CD4-positive, alpha-beta memory T cell (primary cell): Measurements from ENCODE around the gene RASIP1. TPM values are rescaled to one million over a fixed set of nuclear protein-coding genes. Genes with fewer than 3 reads are reported as not detected.

ENCODE experiments used
- CTCF ChIA-PET: fragments of 350-600 bp; sonication (Branson Sonifier 250); formaldehyde crosslinking; loops from one replicate; lab custom pipeline; 2021; ENCODE audit warnings: inconsistent platforms; ENCODE audit not compliant: partially characterized antibody; lab: Charles Lee
- POLR2A ChIA-PET: fragments of 350-600 bp; sonication (Branson Sonifier 250); formaldehyde crosslinking; loops from one replicate; lab custom pipeline; 2021; ENCODE audit not compliant: partially characterized antibody; lab: Charles Lee
- DNase-seq, 5 donors: peaks; one replicate each; pipeline versions ENCODE4 v3.0.0 to v3.0.0-alpha.2; 2020 to 2022; ENCODE audit warnings: mixed read lengths in 1 of 5
- H3K27ac ChIP-seq: one replicate; pipeline ENCODE4 v1.7.0; 2013; ENCODE audit warnings: low read depth, low read length
- H3K27me3 ChIP-seq: 2 replicates; pipeline ENCODE4 v1.7.0; 2013; ENCODE audit warnings: mild to moderate bottlenecking, low read length, moderate library complexity; ENCODE audit not compliant: insufficient read depth
- H3K36me3 ChIP-seq: 2 replicates; pipeline ENCODE4 v1.7.0; 2013; ENCODE audit warnings: mild to moderate bottlenecking, low read length, moderate library complexity; ENCODE audit not compliant: insufficient read depth
- H3K4me1 ChIP-seq: 2 replicates; pipeline ENCODE4 v1.7.0; 2013; ENCODE audit warnings: mild to moderate bottlenecking, low read length, moderate library complexity; ENCODE audit not compliant: insufficient read depth
- H3K4me3 ChIP-seq, 2 donors: one replicate each; pipeline ENCODE4 v1.7.0; 2013; ENCODE audit warnings: low read length in 2 of 2, mild to moderate bottlenecking in 1 of 2
- H3K9me3 ChIP-seq, 2 donors: one replicate each; pipeline ENCODE4 v1.7.0; 2013; ENCODE audit warnings: low read length in 2 of 2, control low read depth in 1 of 2; ENCODE audit not compliant: control insufficient read depth in 1 of 2
- H3K27ac Mint-ChIP-seq, 7 donors: one replicate each; pipeline ENCODE4 v1.8.0; 2020 to 2021; ENCODE audit warnings: mixed read lengths in 7 of 7, mild to moderate bottlenecking in 6 of 7, inconsistent platforms in 3 of 7, moderate library complexity in 3 of 7
- H3K27me3 Mint-ChIP-seq, 2 donors: one replicate each; pipeline ENCODE4 v1.8.0; 2020 to 2021; ENCODE audit warnings: mixed read lengths in 2 of 2
- H3K36me3 Mint-ChIP-seq, 2 donors: one replicate each; pipeline ENCODE4 v1.8.0; 2020 to 2021; ENCODE audit warnings: mixed read lengths in 2 of 2, inconsistent platforms in 1 of 2, mild to moderate bottlenecking in 1 of 2
- H3K4me1 Mint-ChIP-seq, 4 donors: one replicate each; pipeline ENCODE4 v1.8.0; 2020 to 2021; ENCODE audit warnings: mixed read lengths in 4 of 4, mild to moderate bottlenecking in 1 of 4
- H3K4me3 Mint-ChIP-seq, 8 donors: one replicate each; pipeline ENCODE4 v1.8.0; 2020 to 2021; ENCODE audit warnings: mixed read lengths in 8 of 8, mild to moderate bottlenecking in 7 of 8, moderate library complexity in 6 of 8, inconsistent platforms in 3 of 8
- H3K9me3 Mint-ChIP-seq, 8 donors: one replicate each; pipeline ENCODE4 v1.8.0; 2020 to 2021; ENCODE audit warnings: mixed read lengths in 8 of 8, mild to moderate bottlenecking in 5 of 8, inconsistent platforms in 3 of 8, moderate library complexity in 1 of 8
- intact Hi-C: fragments of 100-400 bp; cut with micrococcal nuclease; formaldehyde crosslinking; loops from one replicate; pipeline ENCODE4 v1.15.1; 2023
- polyA plus RNA-seq, 2 donors: library from polyadenylated mRNA; unstranded; fragments of 300-500 nt; fragmentation: Illumina TruSeq; gene quantifications; one replicate each; pipeline ENCODE4 v1.2.3, GENCODE V29; 2021
- total RNA-seq, 2 experiments: library from RNA; stranded (reverse); gene quantifications; one replicate each; pipeline ENCODE4 v1.2.3, GENCODE V29; 2021

RASIP1 gene
- total and polyA plus RNA-seq, 4 experiments from 2014 or later, result 0.10 to 0.25 (median 0.22) TPM; not detected in 1

DNA sequence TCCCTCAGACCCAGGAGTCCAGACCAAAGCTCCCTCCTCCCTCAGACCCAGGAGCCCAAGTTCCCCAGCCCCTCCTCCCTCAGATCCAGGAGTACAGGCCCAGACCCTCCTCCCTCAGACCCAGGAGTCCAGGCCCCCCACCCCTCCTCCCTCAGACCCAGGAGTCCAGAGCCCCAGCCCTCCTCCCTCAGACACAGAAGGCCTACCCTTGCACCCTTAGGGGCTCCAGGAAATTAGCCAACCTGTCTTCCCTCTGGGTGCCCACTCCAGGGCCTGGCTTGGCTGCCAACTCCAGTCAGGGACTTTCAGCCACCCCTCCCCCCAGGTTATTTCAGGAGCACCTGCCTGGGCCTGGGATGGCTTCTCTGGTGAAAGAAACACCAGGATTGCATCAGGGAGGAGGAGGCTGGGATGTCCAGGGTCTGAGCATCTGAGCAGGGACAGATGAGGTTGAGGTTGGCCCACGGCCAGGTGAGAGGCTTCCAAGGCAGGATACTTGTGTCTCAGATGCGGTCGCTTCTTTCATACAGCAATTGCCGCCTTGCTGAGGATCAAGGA is 14.8 kb upstream of the RASIP1 start, which contains the start of gene FGF21:
Gene FGF21, plus strand, starts transcription at position 441 of the 558 bp plus-strand sequence. CDS start 713 bp downstream, outside the sequence.
- H3K27ac Mint-ChIP-seq, result peak within 1 kb of the TSS in 1 of 7 donors; percentile 30
- Histone ChIP-seq H3K36me3 (no peaks in the 10 kb centered on the region), H3K4me1 (peaks cover 18% of the 10 kb centered on the region), H3K4me3 (no peak within 1 kb of the TSS), H3K27me3 (no peaks in the 10 kb centered on the region), H3K9me3 (no peaks in the 10 kb centered on the region), H3K27ac (no peak within 1 kb of the TSS)
- no peaks in the 10 kb centered on the region for H3K36me3 Mint-ChIP-seq
- H3K4me3 Mint-ChIP-seq, result peak within 1 kb of the TSS in 2 of 8 donors; percentile 84 to 88
- POLR2A ChIA-PET, result no interaction called here
- intact Hi-C loops, result no loop called here
- peaks cover 7 to 11% of the 10 kb centered on the region in 2 donors for H3K27me3 Mint-ChIP-seq
- H3K9me3 Mint-ChIP-seq, result no peaks in the 10 kb centered on the region
- DNase-seq, result no peak
- CTCF ChIA-PET, result interaction anchor here (1.2 kb wide), 1 partner anchor 16 kb away, joined by 3 read pairs; no protein-coding TSS in a partner anchor
- H3K4me1 Mint-ChIP-seq, result peaks cover 13 to 25% (median 19%) of the 10 kb centered on the region in 4 donors

- Histone ChIP-seq H3K4me3 (peak within 1 kb of the TSS; percentile 11 to 45), H3K4me1 (peaks cover 18% of the 10 kb centered on the region), H3K27ac (no peak within 1 kb of the TSS), H3K9me3 (no peaks in the 10 kb centered on the region), H3K36me3 (no peaks in the 10 kb centered on the region), H3K27me3 (no peaks in the 10 kb centered on the region)
- peak within 1 kb of the TSS; percentile 4 to 89 (median 70) for H3K27ac Mint-ChIP-seq
- CTCF ChIA-PET, result no interaction called here
- POLR2A ChIA-PET, result interaction anchor here (1.1 to 1.2 kb wide), 2 partner anchors 13 to 78 kb away, joined by 3 to 4 read pairs; no protein-coding TSS in a partner anchor
- no peaks in the 10 kb centered on the region for H3K36me3 Mint-ChIP-seq
- DNase-seq, result peak; percentile 29 to 60 (median 35)
- intact Hi-C loops, result no loop called here
- H3K27me3 Mint-ChIP-seq, result peaks cover 6 to 11% of the 10 kb centered on the region in 2 donors
- H3K4me3 Mint-ChIP-seq, result peak within 1 kb of the TSS; percentile 83 to 91 (median 86)
- H3K4me1 Mint-ChIP-seq, result peaks cover 13 to 25% (median 19%) of the 10 kb centered on the region in 4 donors
- H3K9me3 Mint-ChIP-seq, result peaks cover 0 to 1% (median 0%) of the 10 kb centered on the region in 8 donors
These were observed 12.3 kb upstream of the RASIP1 start, which contains the start of gene FUT1 for GRCh38 chr19:48752496-48753365. FUT1 (minus strand) TSS chr19:48752641; CDS start chr19:48751281, 1,360 bp downstream.

- H3K9me3 Mint-ChIP-seq, result peaks cover 0 to 1% (median 0%) of the 10 kb centered on the region in 8 donors
- ChIA-PET POLR2A (interaction anchor here (1.1 to 1.2 kb wide), 2 partner anchors 12 to 77 kb away, joined by 3 to 4 read pairs; no protein-coding TSS in a partner anchor), CTCF (interaction anchor here (1.0 kb wide), 1 partner anchor 34 kb away, joined by 3 read pairs; no protein-coding TSS in a partner anchor)
- peak overlapping the region in 1 of 2 donors; percentile 45 for H3K4me3 ChIP-seq
- intact Hi-C loops, result no loop called here
- H3K27ac ChIP-seq, result no peak overlapping the region
- no peaks in the 10 kb centered on the region for H3K36me3 Mint-ChIP-seq
- peaks cover 6 to 11% of the 10 kb centered on the region in 2 donors for H3K27me3 Mint-ChIP-seq
- peak in 1 of 5 donors; percentile 19 for DNase-seq
- H3K4me1 Mint-ChIP-seq, result peaks cover 13 to 29% (median 20%) of the 10 kb centered on the region in 4 donors
- no peaks in the 10 kb centered on the region for H3K9me3 ChIP-seq
- H3K4me3 Mint-ChIP-seq, result peak overlapping the region; percentile 77 to 91 (median 86)
- H3K27ac Mint-ChIP-seq, result peak overlapping the region; percentile 2 to 89 (median 52)
- peaks cover 22% of the 10 kb centered on the region for H3K4me1 ChIP-seq
- no peaks in the 10 kb centered on the region for H3K27me3 ChIP-seq
- H3K36me3 ChIP-seq, result no peaks in the 10 kb centered on the region
These were observed 11.6 kb upstream of the RASIP1 start for GRCh38 chr19:48751845-48752495.

GRCh38 chr19:48750771-48751504 is 10.5 kb upstream of the RASIP1 start:
- H3K9me3 Mint-ChIP-seq, result peaks cover 0 to 1% (median 0%) of the 10 kb centered on the region in 8 donors
- Histone ChIP-seq H3K27me3 (peaks cover 5% of the 10 kb centered on the region), H3K9me3 (no peaks in the 10 kb centered on the region), H3K27ac (no peak overlapping the region), H3K4me3 (no peak overlapping the region), H3K36me3 (no peaks in the 10 kb centered on the region), H3K4me1 (peaks cover 28% of the 10 kb centered on the region)
- no peak for DNase-seq
- ChIA-PET CTCF (interaction anchor here (1.0 kb wide), 1 partner anchor 33 kb away, joined by 3 read pairs; no protein-coding TSS in a partner anchor), POLR2A (interaction anchor here (1.0 kb wide), 1 partner anchor 12 kb away, joined by 5 read pairs; no protein-coding TSS in a partner anchor)
- peaks cover 15 to 36% (median 24%) of the 10 kb centered on the region in 4 donors for H3K4me1 Mint-ChIP-seq
- peak overlapping the region; percentile 30 to 91 (median 64) for H3K4me3 Mint-ChIP-seq
- H3K27me3 Mint-ChIP-seq, result peaks cover 9 to 11% of the 10 kb centered on the region in 2 donors
- H3K27ac Mint-ChIP-seq, result peak overlapping the region in 4 of 7 donors; percentile 17 to 54 (median 28)
- intact Hi-C loops, result no loop called here
- H3K36me3 Mint-ChIP-seq, result no peaks in the 10 kb centered on the region

DNA sequence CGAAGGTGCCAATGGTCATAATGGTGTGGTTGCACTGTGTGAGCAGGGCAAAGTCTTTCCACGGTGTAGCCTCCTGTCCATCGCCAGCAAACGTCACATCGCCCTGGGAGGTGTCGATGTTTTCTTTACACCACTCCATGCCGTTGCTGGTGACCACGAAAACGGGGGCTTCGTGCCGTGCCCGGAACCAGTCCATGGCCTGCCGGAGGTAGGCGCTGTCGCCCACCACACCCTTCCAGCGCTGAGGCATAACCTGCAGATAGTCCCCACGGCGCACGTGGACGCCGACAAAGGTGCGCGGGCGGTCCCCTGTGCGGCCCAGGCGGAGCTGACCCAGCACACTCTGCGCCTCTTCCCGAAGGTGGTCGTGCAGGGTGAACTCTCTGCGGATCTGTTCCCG is 9.9 kb upstream of the RASIP1 start:
- Mint-ChIP-seq H3K4me3 (no peak overlapping the region), H3K4me1 (peaks cover 15 to 37% (median 24%) of the 10 kb centered on the region in 4 donors), H3K36me3 (no peaks in the 10 kb centered on the region), H3K27me3 (peaks cover 10 to 11% of the 10 kb centered on the region in 2 donors), H3K27ac (peak overlapping the region in 2 of 7 donors; percentile 17 to 31), H3K9me3 (peaks cover 0 to 1% (median 0%) of the 10 kb centered on the region in 8 donors)
- CTCF ChIA-PET, result interaction anchor here (0.8 kb wide), 1 partner anchor 26 kb away, joined by 3 read pairs; no protein-coding TSS in a partner anchor
- Histone ChIP-seq H3K4me3 (no peak overlapping the region), H3K27ac (no peak overlapping the region), H3K36me3 (no peaks in the 10 kb centered on the region), H3K27me3 (peaks cover 5% of the 10 kb centered on the region), H3K9me3 (no peaks in the 10 kb centered on the region), H3K4me1 (peaks cover 28% of the 10 kb centered on the region)
- intact Hi-C loops, result no loop called here
- no peak for DNase-seq
- POLR2A ChIA-PET, result interaction anchor here (1.0 kb wide), 1 partner anchor 11 kb away, joined by 5 read pairs; no protein-coding TSS in a partner anchor

- peaks cover 8 to 11% of the 10 kb centered on the region in 2 donors for H3K27me3 Mint-ChIP-seq
- POLR2A ChIA-PET, result no interaction called here
- H3K4me3 Mint-ChIP-seq, result no peak overlapping the region
These were observed 9.3 kb upstream of the RASIP1 start for GRCh38 chr19:48749571-48750198.

More at GRCh38 chr19:48749571-48750198, 9.3 kb upstream of the RASIP1 start:
- H3K4me3 ChIP-seq, result no peak overlapping the region
- CTCF ChIA-PET, result interaction anchor here (0.8 kb wide), 1 partner anchor 25 kb away, joined by 3 read pairs; no protein-coding TSS in a partner anchor
- Mint-ChIP-seq H3K4me1 (peaks cover 15 to 37% (median 25%) of the 10 kb centered on the region in 4 donors), H3K36me3 (no peaks in the 10 kb centered on the region), H3K9me3 (peaks cover 0 to 1% (median 0%) of the 10 kb centered on the region in 8 donors), H3K27ac (no peak overlapping the region)
- H3K36me3 ChIP-seq, result no peaks in the 10 kb centered on the region
- H3K4me1 ChIP-seq, result peaks cover 28% of the 10 kb centered on the region
- no peaks in the 10 kb centered on the region for H3K9me3 ChIP-seq
- DNase-seq, result peak in 1 of 5 donors; percentile 27
- intact Hi-C loops, result no loop called here
- H3K27ac ChIP-seq, result no peak overlapping the region
- peaks cover 5% of the 10 kb centered on the region for H3K27me3 ChIP-seq
